CD4-positive, alpha-beta T cell treated with Interleukin-15 for 1 hour (primary cell): Measurements from ENCODE around the gene BLCAP.
"Not testable (repeated sequence)": the region's sequence is repeated elsewhere in the genome, so short reads cannot be mapped to it uniquely, and the experiment has no call there.

Source experiments
- DNase-seq: peaks from one replicate; pipeline ENCODE4 v3.0.0-alpha.2; 2020

The BLCAP gene

GRCh38 chr20:37527638-37528445 lies at the start of gene BLCAP:
BLCAP (minus strand) TSS chr20:37527876; CDS start chr20:37519174, 8,702 bp downstream.
- peak; percentile 93 for DNase-seq

- not testable (repeated sequence) for DNase-seq
Observed at GRCh38 chr20:37577436-37577835, 49.8 kb upstream of the BLCAP start.

GRCh38 chr20:37576911-37577310 lies 49.2 kb upstream of the BLCAP start:
- no peak for DNase-seq

- no peak for DNase-seq
Observed at GRCh38 chr20:37575884-37576283, 48.2 kb upstream of the BLCAP start.

- DNase-seq: no peak
Observed at GRCh38 chr20:37574199-37574890, 46.7 kb upstream of the BLCAP start.

GRCh38 chr20:37573626-37574198 lies 46.0 kb upstream of the BLCAP start:
- no peak for DNase-seq

- DNase-seq: no peak
Observed at GRCh38 chr20:37571033-37571432, 43.4 kb upstream of the BLCAP start.

- DNase-seq: no peak
Observed at GRCh38 chr20:37570419-37570818, 42.7 kb upstream of the BLCAP start.

GRCh38 chr20:37567671-37568588 lies 40.3 kb upstream of the BLCAP start:
- DNase-seq: no peak

- no peak for DNase-seq
Observed at GRCh38 chr20:37567331-37567665, 39.6 kb upstream of the BLCAP start.

- no peak for DNase-seq
Observed at GRCh38 chr20:37566590-37567330, 39.1 kb upstream of the BLCAP start.

GRCh38 chr20:37565134-37565811 lies 37.6 kb upstream of the BLCAP start:
- no peak for DNase-seq

- DNase-seq: no peak
Observed at GRCh38 chr20:37564388-37565133, 36.9 kb upstream of the BLCAP start.

- no peak for DNase-seq
Observed at GRCh38 chr20:37564016-37564387, 36.3 kb upstream of the BLCAP start.

GRCh38 chr20:37562695-37563480 lies 35.2 kb upstream of the BLCAP start:
- no peak for DNase-seq

- DNase-seq: no peak
Observed at GRCh38 chr20:37560629-37561028, 33.0 kb upstream of the BLCAP start.

GRCh38 chr20:37559312-37560027 lies 31.8 kb upstream of the BLCAP start:
- no peak for DNase-seq

GRCh38 chr20:37558779-37559178 lies 31.1 kb upstream of the BLCAP start:
- DNase-seq: no peak

- no peak for DNase-seq
Observed at GRCh38 chr20:37558306-37558705, 30.6 kb upstream of the BLCAP start.
